T-cell (primary cell): Measurements from ENCODE around the gene BNIP5. TPM values are rescaled to one million over a fixed set of nuclear protein-coding genes. Genes with fewer than 3 reads are reported as not detected.

ENCODE experiments used
- ATAC-seq, 4 experiments: fragments of 200-7000 bp in 3 of 4; fragments of 150-1000 bp in 1 of 4; cut with Tn5 transposase; replicated peaks in 1 of 4; 1 replicate in 3 of 4; 2 replicates in 1 of 4; pipeline ENCODE4 v1.10.0; 2021; ENCODE audit warnings: moderate library complexity in 3 of 4, mild to moderate bottlenecking in 2 of 4, moderate number of reproducible peaks in 1 of 4
- CTCF ChIA-PET, 2 donors: fragments of 300-600 bp; sonication (Branson Sonifier 250); formaldehyde crosslinking; loops; one replicate each; lab custom pipeline; 2022; ENCODE audit warnings: antibody characterized with exemption in 2 of 2; lab: Charles Lee
- POLR2A ChIA-PET, 2 donors: fragments of 300-600 bp; sonication (Branson Sonifier 250); formaldehyde crosslinking; loops; one replicate each; lab custom pipeline; 2022; ENCODE audit warnings: antibody characterized with exemption in 2 of 2; lab: Charles Lee
- DNase-seq, 35 experiments: peaks; one replicate each; pipeline versions ENCODE4 v3.0.0 to v3.0.0-alpha.2; 2013 to 2023
- H3K27ac ChIP-seq: one replicate; pipeline ENCODE4 v1.5.1; 2013; ENCODE audit warnings: low read length
- H3K27me3 ChIP-seq, 2 experiments: replicated peaks in 1 of 2; 1 replicate in 1 of 2; 2 replicates in 1 of 2; pipeline versions ENCODE4 v1.6.1 to v1.7.0; 2013; ENCODE audit warnings: low read length in 1 of 2, mixed read lengths in 1 of 2; ENCODE audit not compliant: control insufficient read depth in 2 of 2, insufficient read depth in 2 of 2; ENCODE audit errors: extremely low read depth in 1 of 2
- H3K36me3 ChIP-seq, 2 donors: 1 replicate in 1 of 2; 2 replicates in 1 of 2; pipeline versions ENCODE4 v1.6.1 to v1.7.0; 2013; ENCODE audit warnings: low read length in 1 of 2; ENCODE audit not compliant: control insufficient read depth in 2 of 2, insufficient read depth in 1 of 2; ENCODE audit errors: extremely low read depth in 1 of 2
- H3K4me1 ChIP-seq, 2 experiments: 1 replicate in 1 of 2; 2 replicates in 1 of 2; pipeline versions ENCODE4 v1.6.1 to v1.7.0; 2013; ENCODE audit warnings: low read length in 2 of 2, mixed read lengths in 1 of 2; ENCODE audit not compliant: insufficient read depth in 2 of 2, control insufficient read depth in 1 of 2; ENCODE audit errors: extremely low read depth in 1 of 2
- H3K4me3 ChIP-seq, 2 donors: 1 replicate in 1 of 2; 2 replicates in 1 of 2; pipeline versions ENCODE4 v1.5.1 to v1.7.0; 2013; ENCODE audit warnings: mild to moderate bottlenecking in 2 of 2, low read length in 1 of 2, moderate library complexity in 1 of 2; ENCODE audit not compliant: control insufficient read depth in 1 of 2; ENCODE audit errors: extremely low read depth in 1 of 2
- H3K9me3 ChIP-seq: 2 replicates; pipeline ENCODE4 v1.7.0; 2013
- H3K27ac Mint-ChIP-seq, 2 donors: one replicate each; pipeline ENCODE4 v1.8.0; 2020 to 2021; ENCODE audit warnings: mild to moderate bottlenecking in 2 of 2, mixed read lengths in 2 of 2
- H3K27me3 Mint-ChIP-seq, 2 donors: one replicate each; pipeline ENCODE4 v1.8.0; 2021 to 2022; ENCODE audit warnings: mixed read lengths in 2 of 2
- H3K36me3 Mint-ChIP-seq: one replicate; pipeline ENCODE4 v1.8.0; 2021; ENCODE audit warnings: mixed read lengths
- H3K4me1 Mint-ChIP-seq, 3 donors: one replicate each; pipeline ENCODE4 v1.8.0; 2020 to 2022; ENCODE audit warnings: mixed read lengths in 3 of 3, mild to moderate bottlenecking in 1 of 3
- H3K4me3 Mint-ChIP-seq, 3 donors: one replicate each; pipeline ENCODE4 v1.8.0; 2020 to 2022; ENCODE audit warnings: mild to moderate bottlenecking in 3 of 3, mixed read lengths in 3 of 3, moderate library complexity in 3 of 3
- H3K9me3 Mint-ChIP-seq, 3 donors: one replicate each; pipeline ENCODE4 v1.8.0; 2020 to 2022; ENCODE audit warnings: mixed read lengths in 3 of 3
- WGBS: methylation state at CpG from one replicate; pipeline ENCODE4 v1.1.5; 2013; ENCODE audit warnings: missing lambda C conversion rate; ENCODE audit not compliant: insufficient coverage; 5-methylcytosine and 5-hydroxymethylcytosine counted together
- total RNA-seq, 35 experiments: library from RNA in 6 of 35; stranded (reverse) in 6 of 35; fragments of 120-200 nt in 1 of 35; gene quantifications; one replicate each; pipeline versions ENCODE4 v1.2.1 to v1.2.4 and lab custom pipeline; 2013 to 2026

The BNIP5 gene
- total RNA-seq (under 1 TPM in 1 of 5 donors, not detected in 4; 0.09 TPM), total RNA-seq (lab: John Stamatoyannopoulos, UW) (0 to 0.23 (median 0) reads per million in 29 experiments)
- 0.02 TPM for total RNA-seq (2013)

GRCh38 chr6:36336779-36337241 lies at the start of gene BNIP5:
TSS of gene BNIP5 (minus strand) at chr6:36336888. CDS start at chr6:36330690, 6,198 bp downstream.
- peak in 1 of 35 experiments; percentile 57 for DNase-seq
- H3K4me3 Mint-ChIP-seq = no peak within 1 kb of the TSS
- peaks cover 3 to 23% of the 10 kb centered on the region in 2 experiments for H3K4me1 ChIP-seq
- no peaks in the 10 kb centered on the region for H3K36me3 Mint-ChIP-seq
- peaks cover 29 to 47% of the 10 kb centered on the region in 2 donors for H3K27me3 Mint-ChIP-seq
- no peaks in the 10 kb centered on the region for H3K9me3 ChIP-seq
- H3K27ac Mint-ChIP-seq = peak within 1 kb of the TSS; percentile 62 to 65
- peak in 1 of 4 experiments; percentile 77 for ATAC-seq
- H3K27ac ChIP-seq = no peak within 1 kb of the TSS
- CTCF ChIA-PET = no interaction called here
- 70% methylated on average over 1 of the region's 3 CpGs for WGBS
- POLR2A ChIA-PET = no interaction called here
- H3K9me3 Mint-ChIP-seq = no peaks in the 10 kb centered on the region
- peaks cover 16 to 26% (median 18%) of the 10 kb centered on the region in 3 donors for H3K4me1 Mint-ChIP-seq
- peaks cover 10 to 46% of the 10 kb centered on the region in 2 experiments for H3K27me3 ChIP-seq
- no peaks in the 10 kb centered on the region for H3K36me3 ChIP-seq
- no peak within 1 kb of the TSS for H3K4me3 ChIP-seq

- no peak for DNase-seq
- POLR2A ChIA-PET = no interaction called here
- peaks cover 3 to 22% of the 10 kb centered on the region in 2 experiments for H3K27me3 ChIP-seq
- H3K9me3 Mint-ChIP-seq = no peaks in the 10 kb centered on the region
- no peaks in the 10 kb centered on the region for H3K9me3 ChIP-seq
- no peak overlapping the region for H3K4me3 Mint-ChIP-seq
- H3K4me3 ChIP-seq = no peak overlapping the region
- H3K4me1 ChIP-seq = peaks cover 4 to 23% of the 10 kb centered on the region in 2 experiments
- WGBS = 100% methylated on average over 1 of the region's 2 CpGs
- no peaks in the 10 kb centered on the region for H3K36me3 ChIP-seq
- H3K27me3 Mint-ChIP-seq = peaks cover 0 to 17% of the 10 kb centered on the region in 2 donors
- no peak for ATAC-seq
- no peak overlapping the region for H3K27ac Mint-ChIP-seq
- no peak overlapping the region for H3K27ac ChIP-seq
- CTCF ChIA-PET = no interaction called here
- H3K36me3 Mint-ChIP-seq = peaks cover 3% of the 10 kb centered on the region
- H3K4me1 Mint-ChIP-seq = peaks cover 20 to 45% (median 32%) of the 10 kb centered on the region in 3 donors
Observed at GRCh38 chr6:36384095-36384494, 47.4 kb upstream of the BNIP5 start.

GRCh38 chr6:36383606-36384005 lies 46.9 kb upstream of the BNIP5 start:
- no peak overlapping the region for H3K4me3 Mint-ChIP-seq
- DNase-seq = no peak
- Histone ChIP-seq H3K27me3 (peaks cover 3 to 20% of the 10 kb centered on the region in 2 experiments), H3K27ac (no peak overlapping the region), H3K9me3 (no peaks in the 10 kb centered on the region), H3K36me3 (no peaks in the 10 kb centered on the region), H3K4me1 (peaks cover 4 to 23% of the 10 kb centered on the region in 2 experiments), H3K4me3 (no peak overlapping the region)
- H3K27ac Mint-ChIP-seq = peak overlapping the region in 1 of 2 donors; percentile 55
- peaks cover 3% of the 10 kb centered on the region for H3K36me3 Mint-ChIP-seq
- no peaks in the 10 kb centered on the region for H3K9me3 Mint-ChIP-seq
- no peak for ATAC-seq
- POLR2A ChIA-PET = no interaction called here
- peaks cover 20 to 49% (median 32%) of the 10 kb centered on the region in 3 donors for H3K4me1 Mint-ChIP-seq
- peaks cover 0 to 16% of the 10 kb centered on the region in 2 donors for H3K27me3 Mint-ChIP-seq
- CTCF ChIA-PET = no interaction called here
- no CpG with 5 or more reads among the region's 2 CpGs for WGBS

GRCh38 chr6:36382976-36383375 lies 46.3 kb upstream of the BNIP5 start:
- ChIA-PET CTCF (interaction anchor here in 1 of 2 donors (0.6 kb wide), 1 partner anchor 1999 kb away, joined by 5 read pairs; no protein-coding TSS in a partner anchor), POLR2A (no interaction called here)
- Mint-ChIP-seq H3K27ac (peak overlapping the region in 1 of 2 donors; percentile 63), H3K36me3 (peaks cover 3% of the 10 kb centered on the region), H3K4me1 (peaks cover 16 to 47% (median 26%) of the 10 kb centered on the region in 3 donors), H3K4me3 (no peak overlapping the region), H3K9me3 (no peaks in the 10 kb centered on the region), H3K27me3 (peaks cover 0 to 10% of the 10 kb centered on the region in 2 donors)
- H3K4me1 ChIP-seq = peaks cover 4 to 18% of the 10 kb centered on the region in 2 experiments
- 100% methylated on average over 1 of the region's 4 CpGs for WGBS
- H3K36me3 ChIP-seq = no peaks in the 10 kb centered on the region
- H3K27ac ChIP-seq = no peak overlapping the region
- DNase-seq (no peak), ATAC-seq (no peak)
- no peak overlapping the region for H3K4me3 ChIP-seq
- H3K9me3 ChIP-seq = no peaks in the 10 kb centered on the region
- H3K27me3 ChIP-seq = peaks cover 0 to 16% of the 10 kb centered on the region in 2 experiments

- Histone ChIP-seq H3K9me3 (no peaks in the 10 kb centered on the region), H3K4me1 (peaks cover 2 to 8% of the 10 kb centered on the region in 2 experiments), H3K27me3 (peaks cover 0 to 5% of the 10 kb centered on the region in 2 experiments), H3K27ac (no peak overlapping the region), H3K36me3 (no peaks in the 10 kb centered on the region), H3K4me3 (no peak overlapping the region)
- Mint-ChIP-seq H3K9me3 (no peaks in the 10 kb centered on the region), H3K4me1 (peaks cover 9 to 41% (median 18%) of the 10 kb centered on the region in 3 donors), H3K36me3 (peaks cover 3% of the 10 kb centered on the region), H3K27ac (no peak overlapping the region), H3K4me3 (no peak overlapping the region), H3K27me3 (peaks cover 0 to 4% of the 10 kb centered on the region in 2 donors)
- no peak for DNase-seq
- no peak for ATAC-seq
- 57% methylated on average over 3 of the region's 9 CpGs for WGBS
- ChIA-PET POLR2A (no interaction called here), CTCF (interaction anchor here in 1 of 2 donors (0.6 kb wide), 1 partner anchor 2000 kb away, joined by 5 read pairs; no protein-coding TSS in a partner anchor)
Observed at GRCh38 chr6:36381502-36382389, 45.1 kb upstream of the BNIP5 start.

- 88% methylated on average over 3 of the region's 4 CpGs for WGBS
- Mint-ChIP-seq H3K9me3 (no peaks in the 10 kb centered on the region), H3K4me3 (no peak overlapping the region), H3K27ac (no peak overlapping the region), H3K36me3 (peaks cover 7% of the 10 kb centered on the region), H3K27me3 (no peaks in the 10 kb centered on the region), H3K4me1 (peaks cover 0 to 27% (median 7%) of the 10 kb centered on the region in 3 donors)
- CTCF ChIA-PET = interaction anchor here (0.5 to 0.7 kb wide), 2 partner anchors 10 to 266 kb away, joined by 3 to 5 read pairs; no protein-coding TSS in a partner anchor
- no peak overlapping the region for H3K4me3 ChIP-seq
- POLR2A ChIA-PET = interaction anchor here (0.5 to 0.7 kb wide), 3 partner anchors 29 to 695 kb away, joined by 3 read pairs; no protein-coding TSS in a partner anchor
- no peaks in the 10 kb centered on the region for H3K36me3 ChIP-seq
- no peaks in the 10 kb centered on the region for H3K27me3 ChIP-seq
- H3K9me3 ChIP-seq = no peaks in the 10 kb centered on the region
- no peak for ATAC-seq
- no peak overlapping the region for H3K27ac ChIP-seq
- H3K4me1 ChIP-seq = no peaks in the 10 kb centered on the region
- no peak for DNase-seq
Observed at GRCh38 chr6:36380166-36380565, 43.5 kb upstream of the BNIP5 start.
